GM10266 (cell line): Measurements from ENCODE around the gene MIER2.
"Not testable (repeated sequence)": the region's sequence is repeated elsewhere in the genome, so short reads cannot be mapped to it uniquely, and the experiment has no call there.

Source experiments
- DNase-seq: peaks from one replicate; pipeline ENCODE4 v3.0.0; 2012; ENCODE audit errors: extremely low spot score
- TF ChIP-seq, protein P1 (sequence below): IDR thresholded peaks from 2 replicates; pipeline ENCODE4 v1.5.1; 2012; ENCODE audit warnings: mild to moderate bottlenecking, low read depth; ENCODE audit not compliant: control insufficient read depth, insufficient read depth; ENCODE audit errors: missing control alignments

MIER2 gene, protein sequence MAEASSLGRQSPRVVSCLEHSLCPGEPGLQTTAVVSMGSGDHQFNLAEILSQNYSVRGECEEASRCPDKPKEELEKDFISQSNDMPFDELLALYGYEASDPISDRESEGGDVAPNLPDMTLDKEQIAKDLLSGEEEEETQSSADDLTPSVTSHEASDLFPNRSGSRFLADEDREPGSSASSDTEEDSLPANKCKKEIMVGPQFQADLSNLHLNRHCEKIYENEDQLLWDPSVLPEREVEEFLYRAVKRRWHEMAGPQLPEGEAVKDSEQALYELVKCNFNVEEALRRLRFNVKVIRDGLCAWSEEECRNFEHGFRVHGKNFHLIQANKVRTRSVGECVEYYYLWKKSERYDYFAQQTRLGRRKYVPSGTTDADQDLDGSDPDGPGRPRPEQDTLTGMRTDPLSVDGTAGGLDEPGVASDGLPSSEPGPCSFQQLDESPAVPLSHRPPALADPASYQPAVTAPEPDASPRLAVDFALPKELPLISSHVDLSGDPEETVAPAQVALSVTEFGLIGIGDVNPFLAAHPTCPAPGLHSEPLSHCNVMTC

DNA sequence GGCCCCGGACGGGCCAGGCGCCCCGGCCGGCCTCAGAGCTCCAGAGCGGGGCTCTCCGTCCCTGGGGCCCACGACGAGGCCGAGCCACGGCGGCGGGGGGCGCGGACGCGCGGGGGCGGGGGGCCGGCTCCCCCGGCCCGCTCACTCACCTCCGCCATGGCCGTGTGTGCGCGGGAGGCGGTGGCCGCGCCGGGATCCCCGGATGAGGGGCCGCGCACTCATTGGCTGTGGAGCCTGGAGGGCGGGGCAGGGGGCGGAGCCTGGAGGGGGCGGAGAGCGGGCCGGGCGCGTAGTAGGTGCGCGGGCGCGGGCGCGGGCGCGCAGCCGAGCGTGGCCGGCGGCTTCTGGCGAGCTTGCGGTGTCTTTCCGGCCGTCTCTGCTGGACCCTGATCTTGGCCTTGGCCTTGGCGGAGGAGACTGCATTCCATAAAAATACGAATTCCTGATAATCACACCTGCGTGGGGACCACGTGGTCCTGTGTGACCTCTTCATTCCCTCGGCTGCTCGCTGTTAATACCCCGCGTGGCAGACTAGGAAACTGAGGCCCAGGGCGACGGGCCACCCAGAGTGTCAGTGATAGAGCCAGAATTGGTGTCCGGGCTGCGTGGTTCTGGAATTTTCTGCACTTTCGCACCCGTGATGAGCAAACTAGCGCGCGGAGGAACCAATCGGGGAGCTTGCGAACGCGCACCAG lies at the start of gene MIER2:
MIER2 (minus strand) TSS at position 172 of the 695 bp plus-strand sequence; CDS start at position 158, 14 bp downstream.
- DNase-seq, result peak; percentile 100
- TF ChIP-seq, protein P1, sequence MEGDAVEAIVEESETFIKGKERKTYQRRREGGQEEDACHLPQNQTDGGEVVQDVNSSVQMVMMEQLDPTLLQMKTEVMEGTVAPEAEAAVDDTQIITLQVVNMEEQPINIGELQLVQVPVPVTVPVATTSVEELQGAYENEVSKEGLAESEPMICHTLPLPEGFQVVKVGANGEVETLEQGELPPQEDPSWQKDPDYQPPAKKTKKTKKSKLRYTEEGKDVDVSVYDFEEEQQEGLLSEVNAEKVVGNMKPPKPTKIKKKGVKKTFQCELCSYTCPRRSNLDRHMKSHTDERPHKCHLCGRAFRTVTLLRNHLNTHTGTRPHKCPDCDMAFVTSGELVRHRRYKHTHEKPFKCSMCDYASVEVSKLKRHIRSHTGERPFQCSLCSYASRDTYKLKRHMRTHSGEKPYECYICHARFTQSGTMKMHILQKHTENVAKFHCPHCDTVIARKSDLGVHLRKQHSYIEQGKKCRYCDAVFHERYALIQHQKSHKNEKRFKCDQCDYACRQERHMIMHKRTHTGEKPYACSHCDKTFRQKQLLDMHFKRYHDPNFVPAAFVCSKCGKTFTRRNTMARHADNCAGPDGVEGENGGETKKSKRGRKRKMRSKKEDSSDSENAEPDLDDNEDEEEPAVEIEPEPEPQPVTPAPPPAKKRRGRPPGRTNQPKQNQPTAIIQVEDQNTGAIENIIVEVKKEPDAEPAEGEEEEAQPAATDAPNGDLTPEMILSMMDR, result no peak

DNA sequence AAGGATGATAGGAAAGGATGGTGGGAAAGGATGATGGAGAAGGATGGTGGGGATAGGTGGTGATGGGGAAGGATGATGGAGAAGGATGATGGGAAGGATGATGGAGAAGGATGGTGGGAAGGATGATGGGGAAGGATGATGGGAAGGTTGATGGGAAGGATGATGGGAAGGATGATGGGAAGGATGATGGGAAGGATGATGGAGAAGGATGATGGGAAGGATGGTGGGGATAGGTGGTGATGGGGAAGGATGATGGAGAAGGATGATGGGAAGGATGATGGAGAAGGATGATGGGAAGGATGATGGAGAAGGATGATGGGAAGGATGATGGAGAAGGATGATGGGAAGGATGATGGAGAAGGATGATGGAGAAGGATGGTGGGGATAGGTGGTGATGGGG lies 49.0 kb upstream of the MIER2 start:
- DNase-seq, result not testable (repeated sequence)

DNA sequence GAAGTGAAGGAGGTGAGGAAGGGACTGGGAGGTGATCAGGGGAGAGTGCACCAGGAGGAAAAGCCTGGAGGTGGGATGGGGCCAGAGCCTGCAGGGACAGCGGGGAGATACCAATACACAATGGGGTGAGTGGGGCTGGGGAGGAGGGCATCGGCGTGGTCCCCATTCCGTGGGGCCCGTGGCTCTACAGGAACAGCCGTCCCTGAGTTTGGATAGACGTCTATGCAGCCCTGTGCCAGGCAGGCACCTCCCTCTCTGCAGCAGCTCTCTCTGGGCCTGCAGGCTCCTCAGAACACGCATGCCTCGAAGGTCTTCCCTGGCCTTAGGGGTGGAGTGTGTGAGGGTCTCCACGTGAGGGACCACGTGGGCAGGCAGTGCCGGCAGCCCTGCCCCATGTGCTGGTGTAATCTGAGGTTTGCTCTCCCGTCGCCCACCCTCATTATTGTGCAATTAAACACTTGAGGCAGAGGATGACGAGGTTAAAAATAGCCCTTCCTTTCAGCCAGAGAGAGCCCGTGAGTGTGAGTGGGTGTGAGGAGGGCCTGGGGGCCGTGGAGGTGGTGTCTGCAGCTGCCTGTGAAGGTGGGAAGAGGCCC lies 47.9 kb upstream of the MIER2 start:
- DNase-seq, result no peak
- TF ChIP-seq, protein P1, result no peak

DNA sequence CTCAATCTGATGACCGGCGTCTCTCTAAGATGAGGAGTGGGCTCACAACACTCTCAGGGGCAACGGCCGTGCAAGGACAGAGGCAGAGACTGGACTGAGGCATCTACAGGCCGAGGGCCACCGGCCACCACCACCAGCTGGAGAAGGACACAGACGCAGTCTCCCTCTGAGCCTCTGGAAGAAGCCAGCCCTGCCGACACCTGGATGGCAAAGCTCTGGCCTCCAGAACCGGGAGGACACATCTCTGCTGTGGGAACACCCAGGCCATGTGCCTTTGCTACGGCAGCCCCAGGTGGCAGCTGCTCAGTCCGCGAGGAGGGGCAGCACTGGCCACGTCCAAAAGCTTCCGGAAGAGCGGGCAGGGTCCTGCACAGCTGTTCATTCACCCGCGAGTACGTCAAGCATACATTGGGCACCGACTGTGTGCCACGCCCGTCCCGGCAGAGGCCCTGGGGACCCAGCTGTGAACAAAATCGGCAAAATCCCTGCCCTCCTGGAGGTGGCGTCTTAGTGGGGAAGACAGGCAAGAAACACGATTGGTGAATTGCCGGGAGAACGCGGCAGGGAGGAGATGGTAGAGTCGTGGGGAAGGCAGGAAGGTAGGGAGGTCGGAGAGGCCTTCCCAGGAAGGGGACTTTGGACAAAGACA lies 47.3 kb upstream of the MIER2 start:
- DNase-seq, result no peak

DNA sequence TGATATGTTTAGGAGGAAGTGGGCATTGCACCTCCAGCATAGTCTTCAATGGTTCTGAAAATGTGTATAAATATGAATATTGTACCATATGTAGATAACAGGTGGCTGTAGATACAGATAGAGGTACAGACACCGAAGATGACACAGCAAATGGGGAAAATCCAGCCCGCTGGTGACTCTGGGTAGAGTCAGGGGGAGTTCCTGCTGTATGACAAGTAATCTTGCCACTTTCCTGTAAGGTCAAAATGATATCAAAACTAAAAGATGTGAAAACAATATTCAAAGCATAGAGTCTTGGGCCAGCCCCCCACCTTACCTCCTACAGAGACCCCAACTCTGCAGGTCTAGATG lies 46.6 kb upstream of the MIER2 start:
- TF ChIP-seq, protein P1, result no peak
- DNase-seq, result no peak

More for the DNA sequence above, 47.3 kb upstream of the MIER2 start:
- TF ChIP-seq, protein P1, result no peak

DNA sequence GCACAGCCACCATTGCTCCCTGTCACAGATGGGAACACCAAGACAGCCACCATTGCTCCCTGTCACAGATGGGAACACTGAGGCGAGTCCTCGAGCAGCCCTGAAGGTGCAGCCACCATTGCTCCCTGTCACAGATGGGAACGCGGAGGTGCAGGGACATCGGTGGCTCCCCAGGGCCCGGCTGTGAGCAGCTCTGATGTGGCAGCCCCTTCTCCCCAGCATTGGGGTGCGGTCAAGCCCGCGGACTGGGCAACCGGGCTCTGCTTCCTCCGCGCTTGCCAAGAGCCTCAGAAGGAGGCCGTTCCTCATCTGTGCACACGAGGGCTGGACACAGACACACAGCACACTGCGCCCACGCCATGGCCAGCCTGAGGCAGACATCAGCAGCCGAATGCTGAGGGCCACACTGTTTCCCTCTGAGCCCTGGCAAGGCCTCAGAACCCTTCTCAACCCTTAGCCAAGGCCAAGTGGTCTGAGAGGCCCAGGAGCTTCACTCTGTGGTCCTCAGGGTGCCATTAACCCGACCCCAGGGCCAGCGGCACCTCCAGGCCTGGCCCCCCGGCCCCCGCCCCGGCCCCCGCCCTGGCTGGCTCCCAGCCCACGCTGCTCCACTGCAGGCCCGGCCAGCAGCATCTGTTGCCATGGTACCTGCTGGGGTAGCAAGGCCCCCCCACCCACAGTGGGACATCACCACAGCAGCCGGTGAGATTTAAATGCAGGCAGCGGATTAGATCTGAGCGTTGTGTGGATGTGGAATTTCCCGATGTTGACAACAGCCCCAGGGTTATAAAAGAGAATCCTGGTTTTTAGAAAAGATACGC lies 46.0 kb upstream of the MIER2 start:
- TF ChIP-seq, protein P1, result no peak
- no peak for DNase-seq

DNA sequence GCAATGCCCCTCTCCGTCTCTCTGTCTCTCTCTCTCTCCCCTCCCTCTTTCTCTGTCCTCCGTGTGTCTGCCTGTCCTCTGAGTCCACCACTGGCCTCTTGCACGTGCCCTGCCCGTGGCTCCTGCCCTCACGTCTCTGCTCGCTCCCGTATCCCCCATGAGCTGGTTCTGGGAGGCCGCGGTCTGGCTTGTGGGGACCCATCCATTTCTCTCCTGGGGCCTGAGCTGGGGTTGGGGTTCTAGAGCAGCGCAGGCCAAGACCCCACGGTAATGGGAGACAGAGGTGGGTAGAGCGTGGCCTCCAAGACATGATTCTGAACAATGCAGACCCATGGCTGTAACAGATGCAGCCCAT lies 45.3 kb upstream of the MIER2 start:
- TF ChIP-seq, protein P1, result no peak
- DNase-seq, result no peak
